ENCODE results near the gene LSG1. TPM values are rescaled to one million over a fixed set of nuclear protein-coding genes. Genes with fewer than 3 reads are reported as not detected.

LSG1 gene
- total RNA-seq, 1 donor from 2014 or later, result 23.4 TPM

- intact Hi-C loops (cut with micrococcal nuclease), result no loop called here
- H3K4me1 ChIP-seq, result peaks cover 7% of the 10 kb centered on the region
- peaks cover 26% of the 10 kb centered on the region for H3K36me3 ChIP-seq
- no peak for TF ChIP-seq CTCF (IDR thresholded peaks at IDR 0.05; ENCODE audit: borderline replicate concordance)
- H3K4me3 ChIP-seq, result no peak overlapping the region
- H3K9me3 ChIP-seq (replicated peaks), result no peaks in the 10 kb centered on the region
- H3K27ac ChIP-seq (replicated peaks), result no peak overlapping the region
- DNase-seq, result no peak
- H3K27me3 ChIP-seq (ENCODE audit: low read depth), result no peaks in the 10 kb centered on the region
Observed at GRCh38 chr3:194622621-194623340, 49.2 kb downstream of the LSG1 start.

- no peak for DNase-seq
- H3K27ac ChIP-seq (replicated peaks), result no peak overlapping the region
- no peak for TF ChIP-seq CTCF (IDR thresholded peaks at IDR 0.05; ENCODE audit: borderline replicate concordance)
- H3K9me3 ChIP-seq (replicated peaks), result no peaks in the 10 kb centered on the region
- no peaks in the 10 kb centered on the region for H3K27me3 ChIP-seq (ENCODE audit: low read depth)
- intact Hi-C loops (cut with micrococcal nuclease), result no loop called here
- peaks cover 18% of the 10 kb centered on the region for H3K36me3 ChIP-seq
- H3K4me3 ChIP-seq, result no peak overlapping the region
- H3K4me1 ChIP-seq, result peaks cover 7% of the 10 kb centered on the region
Observed at GRCh38 chr3:194621947-194622346, 50.0 kb downstream of the LSG1 start.

- Histone ChIP-seq H3K27ac (replicated peaks) (no peak overlapping the region), H3K27me3 (ENCODE audit: low read depth) (no peaks in the 10 kb centered on the region), H3K4me3 (no peak overlapping the region), H3K9me3 (replicated peaks) (no peaks in the 10 kb centered on the region), H3K36me3 (peaks cover 21% of the 10 kb centered on the region), H3K4me1 (peaks cover 7% of the 10 kb centered on the region)
- no peak for TF ChIP-seq CTCF (IDR thresholded peaks at IDR 0.05; ENCODE audit: borderline replicate concordance)
- DNase-seq, result no peak
- intact Hi-C loops (cut with micrococcal nuclease), result no loop called here
Observed at GRCh38 chr3:194620196-194620595, 51.8 kb downstream of the LSG1 start.

- Histone ChIP-seq H3K27ac (replicated peaks) (no peak overlapping the region), H3K9me3 (replicated peaks) (no peaks in the 10 kb centered on the region), H3K4me1 (peaks cover 7% of the 10 kb centered on the region), H3K4me3 (no peak overlapping the region), H3K27me3 (ENCODE audit: low read depth) (no peaks in the 10 kb centered on the region), H3K36me3 (peaks cover 17% of the 10 kb centered on the region)
- TF ChIP-seq CTCF (IDR thresholded peaks at IDR 0.05; ENCODE audit: borderline replicate concordance), result no peak
- intact Hi-C loops (cut with micrococcal nuclease), result no loop called here
- DNase-seq, result no peak
Observed at GRCh38 chr3:194619741-194620140, 52.2 kb downstream of the LSG1 start.

- Histone ChIP-seq H3K36me3 (peaks cover 14% of the 10 kb centered on the region), H3K27ac (replicated peaks) (no peak overlapping the region), H3K9me3 (replicated peaks) (no peaks in the 10 kb centered on the region), H3K4me3 (no peak overlapping the region), H3K4me1 (peaks cover 7% of the 10 kb centered on the region), H3K27me3 (ENCODE audit: low read depth) (no peaks in the 10 kb centered on the region)
- DNase-seq, result no peak
- intact Hi-C loops (cut with micrococcal nuclease), result no loop called here
- no peak for TF ChIP-seq CTCF (IDR thresholded peaks at IDR 0.05; ENCODE audit: borderline replicate concordance)
Observed at GRCh38 chr3:194618858-194619608, 53.0 kb downstream of the LSG1 start.

Measured in left ventricle myocardium inferior (tissue), 1 donor.